Loucy (cell line): ENCODE measurements around the gene AKAP13.

ENCODE experiments used
- H2AFZ ChIP-seq: fragments of 200-600 bp; sonication (generic); 2 replicates; pipeline ENCODE4 v1.6.0; 2016; ENCODE audit warnings: antibody characterized with exemption, mild to moderate bottlenecking, low read length, moderate library complexity
- H3F3A ChIP-seq: fragments of 200-600 bp; 2 replicates; pipeline ENCODE4 v1.6.0; 2016; ENCODE audit warnings: antibody characterized with exemption, low read depth, mild to moderate bottlenecking
- H3K27me3 ChIP-seq: fragments of 200-600 bp; sonication (generic); 2 replicates; pipeline ENCODE4 v1.6.1; 2014; ENCODE audit warnings: low read length, mild to moderate bottlenecking; ENCODE audit not compliant: insufficient read depth, poor library complexity, severe bottlenecking
- H3K36me3 ChIP-seq: fragments of 200-600 bp; sonication (generic); 2 replicates; pipeline ENCODE4 v1.6.1; 2016; ENCODE audit warnings: low read length; ENCODE audit not compliant: insufficient read depth
- H3K4me1 ChIP-seq: fragments of 200-600 bp; sonication (generic); 2 replicates; pipeline ENCODE4 v1.5.1; 2014; ENCODE audit warnings: low read length, mild to moderate bottlenecking; ENCODE audit not compliant: insufficient read depth, poor library complexity, severe bottlenecking
- H3K4me2 ChIP-seq: fragments of 200-600 bp; sonication (generic); 2 replicates; pipeline ENCODE4 v1.6.0; 2014; ENCODE audit warnings: antibody characterized with exemption, low read length, low read depth, mild to moderate bottlenecking; ENCODE audit not compliant: poor library complexity, severe bottlenecking
- H3K4me3 ChIP-seq: fragments of 200-600 bp; sonication (generic); 2 replicates; pipeline ENCODE4 v1.5.1; 2014; ENCODE audit warnings: low read length, mild to moderate bottlenecking, mixed read lengths; ENCODE audit not compliant: poor library complexity, severe bottlenecking
- H3K79me2 ChIP-seq: fragments of 200-600 bp; sonication (generic); 2 replicates; pipeline ENCODE4 v1.6.1; 2014; ENCODE audit warnings: low read length; ENCODE audit not compliant: insufficient read depth
- H3K9ac ChIP-seq: fragments of 200-600 bp; sonication (generic); 2 replicates; pipeline ENCODE4 v1.6.0; 2014; ENCODE audit warnings: mild to moderate bottlenecking, low read depth, low read length, moderate library complexity; ENCODE audit not compliant: poor library complexity, severe bottlenecking
- H3K9me2 ChIP-seq: fragments of 200-600 bp; sonication (generic); replicated peaks from 2 replicates; pipeline ENCODE4 v1.6.1; 2016; ENCODE audit warnings: low read depth, low read length, mixed read lengths
- H3K9me3 ChIP-seq: fragments of 200-600 bp; sonication (generic); 2 replicates; pipeline ENCODE4 v1.6.1; 2014; ENCODE audit warnings: mild to moderate bottlenecking, antibody characterized with exemption, low read length, low read depth; ENCODE audit not compliant: insufficient read depth
- H4K20me1 ChIP-seq: fragments of 200-600 bp; sonication (generic); 2 replicates; pipeline ENCODE4 v1.6.0; 2014; ENCODE audit warnings: antibody characterized with exemption, low read length, mild to moderate bottlenecking; ENCODE audit not compliant: insufficient read depth, poor library complexity, severe bottlenecking
- EZH2phosphoT487 ChIP-seq: fragments of 200-600 bp; IDR thresholded peaks from 2 replicates; pipeline ENCODE4 v1.6.1; 2018; ENCODE audit warnings: antibody characterized with exemption, mild to moderate bottlenecking, moderate library complexity, borderline replicate concordance
- TF ChIP-seq, protein P1 (sequence below): fragments of 200-600 bp; sonication (generic); conservative IDR thresholded peaks from 2 replicates; pipeline ENCODE4 v1.5.1; 2014; ENCODE audit warnings: mild to moderate bottlenecking, antibody characterized with exemption, low read length

AKAP13 gene

DNA sequence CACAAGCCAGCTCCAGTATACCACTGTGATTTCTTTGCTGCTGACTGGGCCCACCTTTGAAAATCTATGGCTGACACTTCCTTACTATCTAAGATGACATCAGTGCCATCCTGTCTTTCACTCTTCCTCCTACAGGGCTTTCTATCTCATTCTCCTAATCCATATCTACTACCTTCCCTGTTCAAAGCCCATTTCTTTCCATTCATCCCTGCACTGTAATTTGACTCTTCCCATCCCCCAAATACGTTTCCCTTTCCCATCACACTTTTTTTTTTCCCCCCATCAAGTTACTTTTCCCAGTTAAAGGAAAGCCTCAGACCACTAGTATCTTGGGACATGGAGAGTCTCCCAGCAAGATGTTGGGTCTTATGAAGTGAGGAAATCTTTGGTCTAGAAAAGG is 136.7 kb downstream of the AKAP13 start:
- Histone ChIP-seq H3K79me2 (no peaks in the 10 kb centered on the region), H3K9me3 (no peaks in the 10 kb centered on the region), H3F3A (no peaks in the 10 kb centered on the region), H2AFZ (no peak overlapping the region), H3K4me2 (no peak overlapping the region), H3K27me3 (no peaks in the 10 kb centered on the region), H4K20me1 (no peaks in the 10 kb centered on the region), H3K4me1 (no peaks in the 10 kb centered on the region), H3K9ac (no peak overlapping the region), H3K4me3 (no peak overlapping the region), H3K9me2 (no peaks in the 10 kb centered on the region), H3K36me3 (no peaks in the 10 kb centered on the region)
- TF ChIP-seq, protein P1, sequence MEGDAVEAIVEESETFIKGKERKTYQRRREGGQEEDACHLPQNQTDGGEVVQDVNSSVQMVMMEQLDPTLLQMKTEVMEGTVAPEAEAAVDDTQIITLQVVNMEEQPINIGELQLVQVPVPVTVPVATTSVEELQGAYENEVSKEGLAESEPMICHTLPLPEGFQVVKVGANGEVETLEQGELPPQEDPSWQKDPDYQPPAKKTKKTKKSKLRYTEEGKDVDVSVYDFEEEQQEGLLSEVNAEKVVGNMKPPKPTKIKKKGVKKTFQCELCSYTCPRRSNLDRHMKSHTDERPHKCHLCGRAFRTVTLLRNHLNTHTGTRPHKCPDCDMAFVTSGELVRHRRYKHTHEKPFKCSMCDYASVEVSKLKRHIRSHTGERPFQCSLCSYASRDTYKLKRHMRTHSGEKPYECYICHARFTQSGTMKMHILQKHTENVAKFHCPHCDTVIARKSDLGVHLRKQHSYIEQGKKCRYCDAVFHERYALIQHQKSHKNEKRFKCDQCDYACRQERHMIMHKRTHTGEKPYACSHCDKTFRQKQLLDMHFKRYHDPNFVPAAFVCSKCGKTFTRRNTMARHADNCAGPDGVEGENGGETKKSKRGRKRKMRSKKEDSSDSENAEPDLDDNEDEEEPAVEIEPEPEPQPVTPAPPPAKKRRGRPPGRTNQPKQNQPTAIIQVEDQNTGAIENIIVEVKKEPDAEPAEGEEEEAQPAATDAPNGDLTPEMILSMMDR, result no peak
- TF ChIP-seq EZH2phosphoT487, result no peak

- H3K27me3 ChIP-seq, result no peaks in the 10 kb centered on the region
- no peak overlapping the region for H3K4me3 ChIP-seq
- no peaks in the 10 kb centered on the region for H3K9me2 ChIP-seq
- no peaks in the 10 kb centered on the region for H3F3A ChIP-seq
- H3K4me2 ChIP-seq, result no peak overlapping the region
- H2AFZ ChIP-seq, result no peak overlapping the region
- no peaks in the 10 kb centered on the region for H3K79me2 ChIP-seq
- no peaks in the 10 kb centered on the region for H3K36me3 ChIP-seq
- no peaks in the 10 kb centered on the region for H3K9me3 ChIP-seq
- no peaks in the 10 kb centered on the region for H4K20me1 ChIP-seq
- no peak overlapping the region for H3K9ac ChIP-seq
- no peak for TF ChIP-seq EZH2phosphoT487
- TF ChIP-seq, protein P1, result no peak
- no peaks in the 10 kb centered on the region for H3K4me1 ChIP-seq
Observed at GRCh38 chr15:85518979-85519761, 138.8 kb downstream of the AKAP13 start.

DNA sequence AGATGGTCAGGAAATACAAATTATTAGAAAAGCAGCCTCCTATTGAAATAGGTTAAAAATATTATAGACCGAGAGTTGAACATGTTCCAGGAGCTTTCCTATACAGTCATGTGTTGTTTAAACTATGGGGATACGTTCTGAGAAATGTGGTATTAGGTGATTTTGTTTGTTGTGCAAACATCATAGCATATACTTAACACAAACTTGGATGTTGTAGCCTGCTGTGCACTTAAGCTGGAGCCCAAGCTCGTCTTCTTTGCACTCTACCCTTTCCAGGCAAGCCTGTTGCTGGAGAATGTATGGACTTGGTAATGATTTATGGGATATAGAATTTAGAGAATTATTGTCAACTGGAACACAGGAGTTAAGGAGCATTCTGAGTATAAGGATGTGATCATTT is 140.2 kb downstream of the AKAP13 start:
- TF ChIP-seq, protein P1, result no peak
- Histone ChIP-seq H3K9ac (no peak overlapping the region), H3F3A (no peaks in the 10 kb centered on the region), H3K79me2 (no peaks in the 10 kb centered on the region), H4K20me1 (no peaks in the 10 kb centered on the region), H3K27me3 (no peaks in the 10 kb centered on the region), H2AFZ (no peak overlapping the region), H3K9me3 (no peaks in the 10 kb centered on the region), H3K4me3 (no peak overlapping the region), H3K4me1 (no peaks in the 10 kb centered on the region), H3K9me2 (no peaks in the 10 kb centered on the region), H3K36me3 (no peaks in the 10 kb centered on the region), H3K4me2 (no peak overlapping the region)
